Mesenteric fat pad (tissue), 1 donor: ENCODE results near the gene NPAS1. TPM values are rescaled to one million over a fixed set of nuclear protein-coding genes. Genes with fewer than 3 reads are reported as not detected.

Source experiments
- DNase-seq: peaks from one replicate; pipeline ENCODE4 v3.0.0-alpha.2; 2020; ENCODE audit warnings: low spot score
- total RNA-seq: library from RNA; stranded (reverse); fragmentation: NEBNext Ultra II Directional; extraction: Animal tissue kit (Norgen Biotek cat#: 25700); gene quantifications from one replicate; pipeline ENCODE4 v1.2.1, GENCODE V29; 2021
- donor health status: DM: yes; HTN: yes; CAD: no.

The NPAS1 gene
- total RNA-seq, 1 donor from 2014 or later, result not detected

- no peak for DNase-seq
These were observed 714 bp upstream of the NPAS1 start for GRCh38 chr19:47018923-47019322.

GRCh38 chr19:47020132-47020805 lies 632 bp downstream of the NPAS1 start:
- DNase-seq, result no peak

DNA sequence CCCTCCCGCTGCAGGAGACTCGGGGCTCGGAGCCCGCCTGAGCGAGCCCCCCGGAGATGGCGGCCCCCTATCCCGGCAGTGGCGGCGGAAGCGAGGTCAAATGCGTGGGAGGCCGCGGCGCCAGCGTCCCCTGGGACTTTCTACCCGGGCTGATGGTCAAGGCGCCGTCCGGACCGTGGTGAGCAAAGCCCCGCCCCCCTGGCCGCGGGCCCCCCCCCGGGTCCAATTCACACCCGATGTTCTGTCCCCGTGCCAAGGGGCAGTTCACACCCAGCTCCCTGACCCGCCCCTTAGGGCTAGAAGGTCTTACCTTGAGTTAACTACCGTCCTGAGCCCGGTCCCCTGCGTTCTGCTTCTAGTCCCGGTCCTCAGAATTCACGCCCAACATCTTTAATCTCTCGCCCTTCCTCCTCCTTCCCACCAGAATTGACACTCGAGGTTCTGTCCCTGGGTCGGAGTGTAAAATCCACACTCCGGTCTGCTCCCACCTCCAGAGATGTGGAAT lies 1.4 kb downstream of the NPAS1 start:
- no peak for DNase-seq

GRCh38 chr19:47021536-47022139 lies 2.0 kb downstream of the NPAS1 start:
- DNase-seq, result no peak

- DNase-seq, result no peak
These were observed 2.5 kb downstream of the NPAS1 start for GRCh38 chr19:47022140-47022536.

DNA sequence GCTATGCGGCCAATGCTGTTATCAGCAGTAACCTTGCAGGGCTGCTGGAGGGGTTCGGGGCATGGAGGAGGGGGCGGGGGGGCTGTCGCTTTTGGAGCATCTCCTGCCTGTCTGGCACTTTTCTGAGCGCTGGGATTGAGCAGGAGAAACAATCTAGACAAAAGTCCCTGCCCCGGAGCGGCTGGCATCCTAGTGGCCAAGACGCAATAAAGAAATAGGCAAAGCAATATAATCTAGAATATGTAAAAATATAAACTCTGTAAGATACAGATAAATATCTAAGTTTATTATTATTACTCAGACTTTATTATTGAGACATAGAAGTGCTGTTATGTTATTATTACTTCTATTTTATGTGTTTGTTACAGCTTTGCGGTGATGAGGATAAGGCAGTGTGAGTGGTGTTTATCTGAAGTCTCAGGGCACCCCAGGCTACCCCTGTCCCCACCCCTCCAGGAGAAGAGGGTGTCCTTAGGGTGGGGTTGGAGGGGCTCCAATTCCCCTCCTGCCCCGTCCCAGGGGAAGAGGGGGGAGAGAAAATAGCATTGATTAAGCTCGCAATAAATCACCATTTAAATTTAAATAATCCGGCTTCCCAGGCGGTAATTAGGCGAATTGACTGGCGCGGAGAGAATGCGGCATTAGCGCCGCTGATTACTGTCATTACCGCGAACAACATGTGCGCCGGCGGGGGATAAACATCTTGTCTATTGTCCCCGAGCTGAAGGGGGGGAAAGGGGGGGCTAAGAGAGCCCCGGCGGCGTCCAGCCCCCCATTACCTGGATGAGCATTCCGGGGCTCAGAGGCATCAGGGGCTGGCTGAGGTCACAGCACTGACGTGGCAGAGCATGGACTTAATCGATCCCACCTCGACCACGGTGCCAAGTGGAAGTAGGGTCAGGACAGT lies 3.2 kb downstream of the NPAS1 start:
- DNase-seq, result no peak

- DNase-seq, result no peak
These were observed 3.8 kb downstream of the NPAS1 start for GRCh38 chr19:47023448-47023794.

GRCh38 chr19:47024502-47024901 lies 4.9 kb downstream of the NPAS1 start:
- no peak for DNase-seq

- DNase-seq, result no peak
These were observed 6.5 kb downstream of the NPAS1 start for GRCh38 chr19:47026156-47026555.

DNA sequence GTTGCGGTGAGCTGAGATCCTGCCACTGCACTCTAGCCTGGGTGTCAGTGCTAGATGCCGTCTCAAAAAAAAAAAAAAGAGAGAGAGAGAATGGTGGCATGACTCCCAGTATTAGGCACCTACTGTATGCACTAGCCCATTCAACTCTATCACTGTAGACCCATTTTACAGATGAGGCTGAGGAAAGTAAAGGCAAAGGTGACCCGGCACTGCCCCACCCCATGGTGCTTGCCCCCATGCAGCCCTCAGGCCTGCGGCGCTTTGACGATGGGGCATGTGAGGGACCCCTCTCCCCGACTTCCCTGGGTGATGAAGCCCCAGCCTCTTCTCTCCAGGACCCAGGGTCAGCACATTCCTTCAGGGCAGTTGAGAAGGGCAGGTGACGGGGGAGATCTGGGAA lies 7.3 kb downstream of the NPAS1 start:
- no peak for DNase-seq

DNA sequence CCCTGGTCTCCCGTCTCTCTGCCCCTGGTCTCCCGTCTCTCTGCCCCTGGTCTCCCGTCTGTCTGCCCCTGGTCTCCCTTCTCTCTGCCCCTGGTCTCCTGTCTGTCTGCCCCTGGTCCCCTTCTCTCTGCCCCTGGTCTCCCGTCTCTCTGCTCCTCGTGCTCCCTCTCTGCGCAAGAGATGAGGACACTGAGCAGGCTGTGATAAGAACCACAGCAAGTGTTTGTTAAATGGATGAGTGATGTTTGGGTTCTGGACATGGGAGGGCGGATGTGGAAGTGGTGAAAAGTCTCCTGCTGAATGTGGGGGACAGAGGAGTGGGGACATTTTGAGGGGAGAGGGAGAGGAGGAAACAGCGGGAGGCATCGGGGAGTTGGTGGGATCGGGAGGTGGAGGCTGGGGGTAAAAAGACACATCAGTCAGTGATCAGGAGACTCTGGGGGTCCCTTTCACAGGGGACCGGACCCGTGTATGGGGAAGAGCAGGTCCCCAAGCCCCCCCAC lies 8.0 kb downstream of the NPAS1 start:
- no peak for DNase-seq

- no peak for DNase-seq
These were observed 8.6 kb downstream of the NPAS1 start for GRCh38 chr19:47028195-47028601.

DNA sequence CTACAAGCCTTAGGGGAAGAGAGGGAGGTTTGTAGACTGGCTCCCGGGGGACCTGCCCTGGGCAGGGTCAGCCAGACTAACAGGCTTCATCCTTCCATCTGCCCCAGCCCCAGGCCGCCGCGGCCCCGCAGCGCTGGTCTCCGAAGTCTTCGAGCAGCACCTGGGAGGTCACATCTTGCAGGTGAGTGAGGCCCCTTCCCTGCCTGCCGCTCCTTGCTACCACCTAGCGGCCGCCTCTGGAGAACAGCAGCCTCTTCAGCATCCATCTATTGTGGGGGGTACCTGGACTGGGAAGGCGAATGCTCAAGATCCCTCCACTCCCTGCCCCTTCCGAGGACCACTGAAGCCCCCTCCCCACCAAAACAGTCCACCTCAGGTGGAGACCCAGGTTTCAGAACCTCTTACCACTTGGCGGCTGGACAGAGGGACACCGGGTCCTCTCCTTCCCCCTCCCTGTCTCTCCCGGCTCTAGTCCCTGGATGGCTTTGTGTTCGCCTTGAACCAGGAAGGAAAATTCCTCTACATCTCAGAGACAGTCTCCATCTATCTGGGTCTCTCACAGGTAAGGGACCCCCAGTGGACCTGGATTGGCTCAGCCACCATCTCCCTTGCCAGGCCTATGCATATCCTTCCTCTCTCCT lies 12.7 kb downstream of the NPAS1 start:
- no peak for DNase-seq

- DNase-seq, result peak; percentile 94
These were observed 15.8 kb downstream of the NPAS1 start for GRCh38 chr19:47035127-47036096.

GRCh38 chr19:47036097-47036651 lies 16.5 kb downstream of the NPAS1 start:
- DNase-seq, result no peak

DNA sequence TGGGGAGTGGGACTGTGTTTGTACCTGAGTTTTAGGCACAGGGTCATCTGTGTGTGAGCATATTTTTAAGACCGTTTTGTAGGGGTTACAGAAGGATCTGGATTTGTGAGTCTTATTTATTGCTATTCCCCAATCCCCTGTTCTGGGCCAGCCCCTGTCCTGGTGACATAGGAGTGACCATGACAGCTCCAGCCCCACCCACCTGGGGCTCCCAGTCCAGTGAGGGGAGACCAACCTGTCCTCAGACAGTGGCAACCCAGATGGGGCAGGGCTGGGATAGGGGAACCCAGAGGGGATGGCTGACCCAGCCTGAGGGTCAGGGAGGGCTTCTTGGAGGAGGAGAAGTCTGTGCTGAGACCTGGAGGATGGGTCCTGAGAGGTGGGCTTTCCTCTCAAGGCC lies 18.1 kb downstream of the NPAS1 start:
- no peak for DNase-seq

DNA sequence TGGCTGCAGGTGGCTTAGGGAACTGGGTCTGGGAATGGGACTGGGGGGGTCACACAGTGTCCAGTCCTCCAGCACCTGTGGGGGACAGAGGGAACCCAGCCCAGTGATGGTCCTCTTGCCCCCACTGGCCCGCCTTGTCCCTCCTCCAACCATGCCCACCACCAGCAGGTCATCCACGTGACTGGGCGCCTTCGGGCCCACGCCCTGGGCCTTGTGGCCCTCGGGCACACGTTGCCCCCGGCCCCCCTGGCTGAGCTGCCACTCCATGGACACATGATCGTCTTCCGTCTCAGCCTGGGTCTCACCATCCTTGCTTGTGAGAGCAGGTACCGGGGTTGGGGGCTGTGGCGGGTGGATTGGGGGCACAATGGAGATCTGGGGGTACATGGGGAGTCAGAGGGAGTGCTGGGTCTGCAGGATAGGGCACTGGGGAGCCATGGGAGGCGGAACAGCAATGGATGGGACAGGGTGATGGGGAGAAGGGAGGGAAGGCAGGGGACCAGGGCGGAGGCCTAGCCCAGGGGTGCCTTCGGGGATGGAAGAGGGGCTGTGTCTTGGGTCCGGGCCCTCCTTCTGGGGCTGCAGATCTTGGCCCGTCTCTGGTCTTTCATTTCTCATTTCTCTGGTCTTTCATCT lies 19.7 kb downstream of the NPAS1 start:
- DNase-seq, result no peak

- no peak for DNase-seq
These were observed 21.2 kb downstream of the NPAS1 start for GRCh38 chr19:47040869-47041268.
